ENCODE results near the gene CPEB3. TPM values are rescaled to one million over a fixed set of nuclear protein-coding genes. Genes with fewer than 3 reads are reported as not detected.

CPEB3 gene
- total RNA-seq, 1 donor from 2014 or later, result 8.8 TPM

DNA sequence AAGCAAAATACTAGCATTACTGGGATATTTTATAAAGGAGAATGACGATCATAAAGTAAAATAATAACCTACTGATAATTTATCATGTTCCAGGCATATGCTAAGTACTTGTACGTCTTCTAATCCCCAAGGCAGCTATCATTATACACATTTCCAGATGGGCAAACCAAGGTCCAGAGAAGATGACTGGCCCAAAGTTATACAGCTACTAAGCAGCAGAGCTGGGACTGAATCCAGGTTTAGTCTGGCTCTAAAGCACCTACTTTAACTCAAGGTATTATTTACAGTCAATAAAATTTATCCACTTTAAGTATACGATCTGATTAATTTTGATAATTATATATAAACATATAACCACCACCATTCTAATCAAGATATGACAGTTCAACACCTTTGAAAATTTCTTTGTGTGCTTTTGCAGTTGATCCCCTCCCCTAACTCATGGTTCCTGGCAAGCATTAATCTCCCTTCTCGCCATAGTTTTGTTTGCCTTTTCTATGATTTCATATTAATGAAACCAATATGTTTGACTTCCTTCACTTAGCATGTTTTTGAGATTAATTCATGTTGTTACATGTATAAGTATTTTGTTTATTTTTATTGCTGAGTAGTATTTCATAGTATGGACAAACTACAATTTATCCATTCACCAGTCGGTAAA, 126.7 kb downstream of the CPEB3 start:
- TF ChIP-seq, protein P1, sequence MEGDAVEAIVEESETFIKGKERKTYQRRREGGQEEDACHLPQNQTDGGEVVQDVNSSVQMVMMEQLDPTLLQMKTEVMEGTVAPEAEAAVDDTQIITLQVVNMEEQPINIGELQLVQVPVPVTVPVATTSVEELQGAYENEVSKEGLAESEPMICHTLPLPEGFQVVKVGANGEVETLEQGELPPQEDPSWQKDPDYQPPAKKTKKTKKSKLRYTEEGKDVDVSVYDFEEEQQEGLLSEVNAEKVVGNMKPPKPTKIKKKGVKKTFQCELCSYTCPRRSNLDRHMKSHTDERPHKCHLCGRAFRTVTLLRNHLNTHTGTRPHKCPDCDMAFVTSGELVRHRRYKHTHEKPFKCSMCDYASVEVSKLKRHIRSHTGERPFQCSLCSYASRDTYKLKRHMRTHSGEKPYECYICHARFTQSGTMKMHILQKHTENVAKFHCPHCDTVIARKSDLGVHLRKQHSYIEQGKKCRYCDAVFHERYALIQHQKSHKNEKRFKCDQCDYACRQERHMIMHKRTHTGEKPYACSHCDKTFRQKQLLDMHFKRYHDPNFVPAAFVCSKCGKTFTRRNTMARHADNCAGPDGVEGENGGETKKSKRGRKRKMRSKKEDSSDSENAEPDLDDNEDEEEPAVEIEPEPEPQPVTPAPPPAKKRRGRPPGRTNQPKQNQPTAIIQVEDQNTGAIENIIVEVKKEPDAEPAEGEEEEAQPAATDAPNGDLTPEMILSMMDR (IDR thresholded peaks at IDR 0.05), result no peak
- TF ChIP-seq POLR2A (IDR thresholded peaks at IDR 0.05) (no peak), POLR2AphosphoS5 (IDR thresholded peaks at IDR 0.05; ENCODE audit: insufficient read depth in 1 of 2, low read depth in 1 of 2) (no peak)
- Histone ChIP-seq H3K36me3 (peaks cover 0 to 7% of the 10 kb centered on the region in 2 donors), H3K4me1 (no peaks in the 10 kb centered on the region), H3K4me3 (no peak overlapping the region), H3K27me3 (no peaks in the 10 kb centered on the region), H3K9me3 (peaks cover 8% of the 10 kb centered on the region), H3K27ac (no peak overlapping the region)
- no peak for DNase-seq (ENCODE audit: extremely low spot score in 2 of 2)
- intact Hi-C loops (cut with DNase I), result no loop called here

GRCh38 chr10:92162541-92162940, 128.3 kb downstream of the CPEB3 start:
- Histone ChIP-seq H3K4me3 (no peak overlapping the region), H3K9me3 (peaks cover 8% of the 10 kb centered on the region), H3K27me3 (no peaks in the 10 kb centered on the region), H3K36me3 (peaks cover 0 to 7% of the 10 kb centered on the region in 2 donors), H3K27ac (no peak overlapping the region), H3K4me1 (no peaks in the 10 kb centered on the region)
- intact Hi-C loops (cut with DNase I), result no loop called here
- TF ChIP-seq, protein P1 (IDR thresholded peaks at IDR 0.05), result no peak
- TF ChIP-seq POLR2AphosphoS5 (IDR thresholded peaks at IDR 0.05; ENCODE audit: insufficient read depth in 1 of 2, low read depth in 1 of 2) (no peak), POLR2A (IDR thresholded peaks at IDR 0.05) (no peak)
- DNase-seq (ENCODE audit: extremely low spot score in 2 of 2), result no peak

DNA sequence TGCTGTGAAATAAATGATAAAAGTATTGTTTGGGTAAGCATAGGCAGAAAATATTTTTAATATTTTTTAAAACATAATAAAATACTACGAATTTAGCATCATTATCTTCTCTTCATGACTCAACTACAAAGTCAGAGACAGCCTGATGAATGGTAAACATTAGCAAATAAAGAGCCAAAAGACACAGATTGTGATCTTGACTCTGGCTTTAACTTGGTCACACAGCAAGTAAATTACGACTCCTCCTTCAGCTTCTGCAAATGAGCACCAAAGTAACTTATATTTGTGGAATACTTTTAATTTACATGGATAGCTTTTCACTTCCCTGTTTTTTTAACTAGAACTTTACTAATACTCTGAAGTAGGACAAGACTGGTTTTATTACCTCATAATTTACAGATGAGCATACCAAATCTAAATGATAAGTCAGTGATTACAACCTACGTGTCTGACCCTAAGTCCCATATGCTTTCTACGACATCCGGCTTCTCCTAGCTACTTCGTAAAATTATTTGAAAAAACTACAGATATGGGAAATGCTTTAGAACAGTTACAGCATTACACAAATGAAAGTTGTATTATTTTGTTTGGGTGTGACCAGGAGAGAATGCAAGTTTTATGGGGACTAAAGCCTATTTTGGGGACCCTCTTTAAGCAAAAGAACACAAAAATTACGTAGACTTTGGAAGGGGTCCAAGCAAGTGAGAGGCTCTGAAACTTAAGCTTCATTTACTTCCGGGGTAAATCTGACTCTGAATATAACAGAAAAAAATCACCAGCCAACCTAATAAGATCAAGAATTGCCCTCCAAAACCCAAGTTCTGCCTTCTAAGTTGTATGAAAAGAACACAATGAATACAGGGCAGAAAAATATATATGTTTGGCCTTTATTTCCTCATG, 133.8 kb downstream of the CPEB3 start:
- TF ChIP-seq, protein P1 (IDR thresholded peaks at IDR 0.05), result no peak
- no peak for TF ChIP-seq POLR2AphosphoS5 (IDR thresholded peaks at IDR 0.05; ENCODE audit: insufficient read depth in 1 of 2, low read depth in 1 of 2)
- no peak for TF ChIP-seq POLR2A (IDR thresholded peaks at IDR 0.05)
- no peak overlapping the region for H3K27ac ChIP-seq
- H3K36me3 ChIP-seq, result no peaks in the 10 kb centered on the region
- peaks cover 6% of the 10 kb centered on the region for H3K4me1 ChIP-seq
- DNase-seq (ENCODE audit: extremely low spot score in 2 of 2), result no peak
- no peaks in the 10 kb centered on the region for H3K27me3 ChIP-seq
- no peaks in the 10 kb centered on the region for H3K9me3 ChIP-seq
- intact Hi-C loops (cut with DNase I), result no loop called here
- H3K4me3 ChIP-seq, result no peak overlapping the region

GRCh38 chr10:92150823-92151222, 140.1 kb downstream of the CPEB3 start:
- TF ChIP-seq, protein P1 (IDR thresholded peaks at IDR 0.05), result no peak
- no peak for TF ChIP-seq POLR2A (IDR thresholded peaks at IDR 0.05)
- no peak for TF ChIP-seq POLR2AphosphoS5 (IDR thresholded peaks at IDR 0.05; ENCODE audit: insufficient read depth in 1 of 2, low read depth in 1 of 2)
- no peaks in the 10 kb centered on the region for H3K4me1 ChIP-seq

More at GRCh38 chr10:92150823-92151222, 140.1 kb downstream of the CPEB3 start:
- H3K36me3 ChIP-seq, result no peaks in the 10 kb centered on the region
- no peaks in the 10 kb centered on the region for H3K9me3 ChIP-seq
- H3K27me3 ChIP-seq, result no peaks in the 10 kb centered on the region
- intact Hi-C loops (cut with DNase I), result no loop called here
- no peak overlapping the region for H3K27ac ChIP-seq
- no peak overlapping the region for H3K4me3 ChIP-seq
- DNase-seq (ENCODE audit: extremely low spot score in 2 of 2), result no peak

Data from vagina (tissue), 2 donors.